Epithelial cell of esophagus (primary cell): Measurements from ENCODE around the gene COL4A2.
A peak's percentile ranks its signal among the peaks of the same experiment; 100 is the strongest.
"Not testable (repeated sequence)": the region's sequence is repeated elsewhere in the genome, so short reads cannot be mapped to it uniquely, and the experiment has no call there.

Source experiments
- DNase-seq: peaks from one replicate; pipeline ENCODE4 v3.0.0; 2010; ENCODE audit warnings: low read depth
- H3K4me3 ChIP-seq: 2 replicates; pipeline ENCODE4 v1.5.1; 2011; ENCODE audit warnings: mild to moderate bottlenecking, low read length, control low read depth
- TF ChIP-seq, protein P1 (sequence below): IDR thresholded peaks from 2 replicates; pipeline ENCODE4 v1.5.1; 2011; ENCODE audit warnings: low read depth, mild to moderate bottlenecking, low read length, control low read depth, inconsistent platforms; ENCODE audit not compliant: insufficient read depth; ENCODE audit errors: missing control alignments

Gene COL4A2

DNA sequence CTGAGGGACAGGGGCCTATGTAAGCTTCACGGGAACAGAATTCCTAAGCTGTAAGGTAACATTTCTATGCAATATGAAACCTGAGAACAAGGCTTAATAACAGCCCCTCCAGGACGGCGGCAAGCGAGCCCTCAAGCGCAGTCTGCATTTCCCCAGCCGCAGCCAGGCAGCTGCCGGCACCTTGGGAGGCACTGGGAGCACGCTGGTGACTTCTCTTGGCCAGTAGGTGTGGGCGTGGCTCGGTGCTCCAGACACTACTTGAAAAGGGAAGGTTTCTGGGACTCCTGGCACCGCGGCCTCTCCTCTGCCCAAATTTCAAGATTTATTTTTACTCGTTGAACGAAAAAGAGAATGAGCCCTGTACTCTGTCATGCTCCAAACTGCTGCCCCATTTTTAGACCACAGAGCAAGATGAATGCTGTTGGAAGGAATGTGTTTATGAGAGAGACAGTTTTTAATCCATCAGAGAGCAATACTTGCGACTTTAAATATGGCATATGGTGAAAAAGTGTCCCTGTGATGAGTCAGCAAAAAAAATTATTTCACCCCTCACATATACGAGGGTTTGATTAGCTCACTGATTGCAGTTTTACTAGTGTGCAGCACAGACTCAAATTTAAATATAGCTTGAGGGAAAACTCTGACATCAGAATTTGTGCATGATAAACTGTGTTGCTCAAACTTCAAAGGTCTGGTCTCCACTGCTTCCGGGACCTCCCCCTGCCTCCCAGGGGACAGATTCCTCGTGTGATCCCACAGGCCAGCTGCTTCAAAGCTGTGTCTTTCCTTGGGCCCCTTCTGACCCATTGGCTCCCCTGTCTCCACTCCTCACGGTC lies 81.2 kb downstream of the COL4A2 start:
- H3K4me3 ChIP-seq, result peak overlapping the region; percentile 19
- peak; percentile 67 for DNase-seq
- TF ChIP-seq, protein P1, sequence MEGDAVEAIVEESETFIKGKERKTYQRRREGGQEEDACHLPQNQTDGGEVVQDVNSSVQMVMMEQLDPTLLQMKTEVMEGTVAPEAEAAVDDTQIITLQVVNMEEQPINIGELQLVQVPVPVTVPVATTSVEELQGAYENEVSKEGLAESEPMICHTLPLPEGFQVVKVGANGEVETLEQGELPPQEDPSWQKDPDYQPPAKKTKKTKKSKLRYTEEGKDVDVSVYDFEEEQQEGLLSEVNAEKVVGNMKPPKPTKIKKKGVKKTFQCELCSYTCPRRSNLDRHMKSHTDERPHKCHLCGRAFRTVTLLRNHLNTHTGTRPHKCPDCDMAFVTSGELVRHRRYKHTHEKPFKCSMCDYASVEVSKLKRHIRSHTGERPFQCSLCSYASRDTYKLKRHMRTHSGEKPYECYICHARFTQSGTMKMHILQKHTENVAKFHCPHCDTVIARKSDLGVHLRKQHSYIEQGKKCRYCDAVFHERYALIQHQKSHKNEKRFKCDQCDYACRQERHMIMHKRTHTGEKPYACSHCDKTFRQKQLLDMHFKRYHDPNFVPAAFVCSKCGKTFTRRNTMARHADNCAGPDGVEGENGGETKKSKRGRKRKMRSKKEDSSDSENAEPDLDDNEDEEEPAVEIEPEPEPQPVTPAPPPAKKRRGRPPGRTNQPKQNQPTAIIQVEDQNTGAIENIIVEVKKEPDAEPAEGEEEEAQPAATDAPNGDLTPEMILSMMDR, result no peak

DNA sequence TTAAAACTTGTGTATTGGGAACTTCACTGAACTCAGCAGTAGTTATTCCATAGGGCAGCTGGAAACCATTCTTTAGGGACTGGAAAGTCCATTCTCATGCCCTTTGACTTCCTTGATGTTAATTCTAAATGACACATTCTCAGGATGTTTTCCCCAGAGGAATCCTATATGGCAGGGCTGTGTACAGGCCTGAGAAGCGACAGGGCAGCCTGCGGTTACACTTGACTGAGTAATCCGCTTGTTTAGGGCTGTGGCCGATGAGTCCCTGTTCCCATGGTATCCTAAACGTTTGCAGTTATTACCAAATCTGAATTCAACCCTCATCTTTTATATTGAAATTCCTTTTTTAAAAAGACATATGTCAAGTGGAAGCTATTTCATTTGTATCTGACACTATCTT lies 83.5 kb downstream of the COL4A2 start:
- peak; percentile 87 for DNase-seq
- H3K4me3 ChIP-seq, result no peak overlapping the region
- TF ChIP-seq, protein P1, result no peak

DNA sequence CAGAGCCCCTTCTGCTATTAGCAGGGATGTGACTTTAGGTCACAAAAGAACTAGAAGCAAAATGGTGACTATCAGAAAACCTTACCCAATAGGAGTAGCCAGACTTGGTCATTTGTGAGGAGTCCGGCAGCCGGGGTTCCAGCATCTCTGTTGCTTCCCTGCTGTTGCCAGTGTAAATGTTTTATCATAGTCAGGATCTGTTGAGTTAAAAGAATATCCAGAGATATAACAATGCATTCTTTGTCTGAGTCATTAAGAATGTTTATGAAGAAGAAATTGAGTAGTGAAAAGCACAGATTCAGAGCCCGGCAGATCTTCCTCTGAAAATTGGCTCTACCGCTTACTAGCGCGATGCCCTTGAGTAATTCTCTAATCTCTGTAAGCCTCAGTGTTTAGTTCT lies 84.2 kb downstream of the COL4A2 start:
- H3K4me3 ChIP-seq, result no peak overlapping the region
- TF ChIP-seq, protein P1, result no peak
- DNase-seq, result no peak

DNA sequence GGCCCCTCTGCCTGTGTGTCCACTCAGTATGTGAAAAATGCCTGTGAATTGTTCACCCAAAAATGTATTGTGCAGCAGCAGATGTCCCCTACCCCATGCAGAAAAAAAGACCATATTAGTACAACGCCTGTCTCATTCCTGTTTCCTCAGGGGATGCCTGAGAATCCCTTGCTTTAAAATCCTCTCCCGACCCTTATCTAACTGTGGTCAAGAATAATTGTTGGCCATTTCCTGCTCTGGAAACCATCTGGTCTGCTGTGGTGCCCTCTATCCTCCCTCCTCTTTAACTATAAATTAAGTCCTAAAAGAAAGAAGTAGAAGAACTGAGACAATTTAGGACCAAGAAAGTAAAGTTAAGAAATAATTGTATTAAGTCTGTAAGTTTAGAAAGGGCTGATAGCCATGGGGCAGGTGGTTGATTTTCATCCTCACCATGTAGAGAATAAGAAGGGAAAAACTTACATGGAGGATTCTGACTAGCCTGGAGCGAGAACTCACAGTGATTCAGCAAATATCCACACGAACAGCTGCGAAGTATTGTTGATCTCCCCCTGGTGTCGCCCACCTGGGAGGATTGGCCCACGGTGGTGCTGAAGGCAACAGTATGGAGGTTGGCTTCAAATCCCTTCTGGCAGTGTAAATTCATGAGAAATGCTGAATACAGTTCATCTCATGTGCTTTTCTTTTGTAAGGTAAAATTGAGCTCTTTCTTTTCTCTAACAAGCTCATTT lies 85.6 kb downstream of the COL4A2 start:
- no peak overlapping the region for H3K4me3 ChIP-seq
- TF ChIP-seq, protein P1, result no peak
- no peak for DNase-seq

DNA sequence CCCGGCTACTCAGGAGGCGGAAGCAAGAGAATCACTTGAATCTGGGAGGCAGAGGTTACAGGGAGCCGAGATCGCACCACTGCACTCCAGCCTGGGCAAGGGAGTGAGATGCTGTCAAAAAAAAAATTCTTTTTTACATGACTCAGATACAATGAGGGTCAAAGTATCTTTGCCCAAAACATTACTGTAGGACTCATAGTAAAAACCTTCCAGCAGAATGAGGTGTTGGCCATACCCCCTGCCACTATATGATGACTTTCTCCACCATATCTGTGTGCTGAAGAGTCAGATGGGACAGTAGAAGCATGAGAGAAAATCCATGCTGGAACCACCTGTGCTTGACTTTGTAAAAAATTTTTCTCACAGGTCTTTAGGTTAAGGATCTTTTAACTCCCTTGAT lies 86.7 kb downstream of the COL4A2 start:
- no peak for DNase-seq
- TF ChIP-seq, protein P1, result no peak
- H3K4me3 ChIP-seq, result no peak overlapping the region

DNA sequence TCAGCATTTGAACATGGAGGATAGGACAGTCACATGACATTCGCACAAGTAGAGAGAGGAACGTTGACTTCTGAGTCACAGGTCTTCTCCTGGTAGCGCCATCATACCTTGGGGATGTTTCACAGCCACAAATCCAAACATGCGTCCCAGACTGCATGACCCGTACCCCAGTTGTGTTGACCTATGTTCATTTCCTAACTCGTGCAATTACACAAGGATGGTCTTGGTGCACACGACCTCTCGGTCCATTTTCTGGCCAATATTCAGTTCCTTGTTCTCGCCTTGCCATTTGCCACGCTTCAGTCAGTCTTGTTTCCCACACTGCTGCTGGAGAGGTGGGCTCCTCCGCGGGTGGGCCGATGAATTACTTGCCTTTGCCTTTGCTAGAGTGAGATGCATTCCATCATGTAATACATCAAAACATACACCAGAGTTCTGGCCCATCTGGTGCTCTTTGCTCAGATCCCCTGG lies 87.3 kb downstream of the COL4A2 start:
- H3K4me3 ChIP-seq, result no peak overlapping the region
- TF ChIP-seq, protein P1, result no peak
- peak; percentile 19 for DNase-seq

DNA sequence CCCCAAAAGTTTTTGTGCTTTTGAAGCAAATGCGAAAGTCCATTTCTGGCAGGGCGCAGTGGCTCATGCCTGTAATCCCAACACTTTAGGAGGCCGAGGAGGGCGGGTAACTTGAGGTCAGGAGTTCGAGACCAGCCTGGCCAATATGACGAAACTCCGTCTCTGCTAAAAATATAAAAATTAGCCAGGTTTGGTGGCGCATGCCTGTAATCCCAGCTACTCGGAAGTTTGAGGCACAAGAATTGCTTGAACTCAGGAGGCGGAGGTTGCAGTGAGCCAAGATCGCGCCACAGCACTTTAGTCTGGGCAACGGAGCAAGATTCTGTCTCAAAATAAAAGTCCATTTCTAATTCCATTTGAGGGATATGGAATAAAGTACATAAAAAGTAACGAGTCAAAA lies 88.5 kb downstream of the COL4A2 start:
- DNase-seq, H3K4me3 ChIP-seq: not testable (repeated sequence)
